NCI-H526 treated with DMSO at 0.1 percent for 48 hours (cell line): ENCODE results near the gene DCTN2.
"Not testable (repeated sequence)": the region's sequence is repeated elsewhere in the genome, so short reads cannot be mapped to it uniquely, and the experiment has no call there.

Experiments
- DNase-seq: peaks from one replicate; lab custom pipeline; 2025; lab: John Stamatoyannopoulos, UW

The DCTN2 gene

DNA sequence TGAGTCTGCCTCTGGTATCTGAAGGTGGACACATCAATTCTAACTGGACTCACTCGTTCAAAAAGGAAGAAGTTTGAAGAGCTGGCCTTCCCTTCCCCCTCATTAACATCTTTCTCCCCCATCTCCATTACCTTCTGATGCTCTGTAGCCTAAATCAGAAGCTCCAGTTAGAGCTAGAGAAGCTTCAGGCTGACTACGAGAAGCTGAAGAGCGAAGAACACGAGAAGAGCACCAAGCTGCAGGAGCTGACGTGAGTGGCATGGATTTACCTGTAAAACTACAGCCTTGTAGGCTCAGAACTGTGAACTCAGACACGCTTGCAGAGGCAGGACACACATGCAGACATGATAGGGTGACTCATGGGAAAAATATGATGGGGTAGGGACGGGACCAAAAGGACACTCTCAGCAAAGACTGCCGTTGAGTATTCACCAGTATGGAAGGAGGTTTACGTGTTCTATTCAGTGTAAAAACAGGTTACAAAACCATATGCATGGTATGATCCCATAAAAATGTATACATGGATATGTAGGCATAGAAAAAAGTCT lies 29.7 kb upstream of the DCTN2 start:
- DNase-seq, result no peak

- DNase-seq, result no peak
These were observed 29.0 kb upstream of the DCTN2 start for GRCh38 chr12:57575771-57576612.

- no peak for DNase-seq
These were observed 27.8 kb upstream of the DCTN2 start for GRCh38 chr12:57574795-57575194.

- DNase-seq, result no peak
These were observed 25.2 kb upstream of the DCTN2 start for GRCh38 chr12:57571926-57572762.

GRCh38 chr12:57570438-57570837 lies 23.4 kb upstream of the DCTN2 start:
- DNase-seq, result not testable (repeated sequence)

DNA sequence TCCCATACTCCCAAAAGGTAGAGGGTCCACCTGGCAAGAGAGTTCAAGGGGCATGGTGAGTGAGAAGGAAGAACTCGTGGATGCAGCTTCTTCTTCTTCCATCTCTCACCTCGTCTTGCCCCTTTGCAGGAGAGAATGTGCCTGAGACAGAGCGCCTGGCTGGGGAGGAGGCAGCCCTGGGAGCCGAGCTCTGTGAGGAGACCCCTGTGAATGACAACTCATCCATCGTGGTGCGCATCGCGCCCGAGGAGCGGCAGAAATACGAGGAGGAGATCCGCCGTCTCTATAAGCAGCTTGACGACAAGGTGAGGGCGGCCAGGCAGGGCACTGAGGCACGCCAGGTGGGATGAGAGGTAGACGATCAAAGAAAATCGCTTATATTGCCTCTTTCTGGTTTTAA lies 22.9 kb upstream of the DCTN2 start:
- no peak for DNase-seq

GRCh38 chr12:57568838-57569237 lies 21.8 kb upstream of the DCTN2 start:
- no peak for DNase-seq

- no peak for DNase-seq
These were observed 17.3 kb upstream of the DCTN2 start for GRCh38 chr12:57564178-57564740.

GRCh38 chr12:57563358-57563757 lies 16.4 kb upstream of the DCTN2 start:
- DNase-seq, result no peak

DNA sequence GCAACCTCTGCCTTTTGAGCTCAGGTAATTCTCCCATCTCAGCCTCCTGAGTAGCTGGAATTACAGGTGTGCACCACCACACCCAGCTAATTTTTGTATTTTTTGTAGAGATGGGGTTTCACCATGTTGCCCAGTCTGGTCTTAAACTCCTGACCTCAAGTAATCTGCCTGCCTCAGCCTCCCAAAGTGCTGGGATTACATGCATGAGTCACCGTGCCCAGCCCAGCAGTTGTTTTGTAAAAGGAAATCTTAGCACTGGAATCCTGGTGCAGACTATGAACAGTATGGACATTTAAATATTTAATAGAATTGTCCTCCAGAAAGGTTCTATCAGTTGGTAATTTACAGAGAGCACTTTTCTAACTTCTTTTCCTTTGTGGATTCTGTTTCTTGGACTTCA lies 14.1 kb upstream of the DCTN2 start:
- not testable (repeated sequence) for DNase-seq

- no peak for DNase-seq
These were observed 13.5 kb upstream of the DCTN2 start for GRCh38 chr12:57560516-57560915.

- DNase-seq, result no peak
These were observed 11.9 kb upstream of the DCTN2 start for GRCh38 chr12:57558864-57559263.

DNA sequence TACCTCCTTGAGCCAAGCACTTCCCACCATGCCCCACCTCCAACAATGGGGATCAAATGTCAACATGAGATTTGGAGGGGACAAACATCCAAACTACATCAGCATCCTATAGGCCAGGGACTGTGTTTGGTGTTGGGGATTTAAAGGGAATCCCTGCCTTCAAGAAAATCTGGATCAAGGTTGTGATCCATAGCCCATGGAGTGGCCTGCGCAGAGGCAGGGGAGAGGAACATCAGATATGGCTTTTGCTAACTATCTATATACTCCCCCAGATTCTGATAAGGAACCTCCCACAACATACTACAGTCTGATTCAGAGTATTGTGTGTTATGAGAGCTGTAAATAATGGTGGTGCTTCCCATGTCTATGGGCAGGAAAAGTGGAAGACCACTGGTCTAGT lies 7.9 kb upstream of the DCTN2 start:
- no peak for DNase-seq

DNA sequence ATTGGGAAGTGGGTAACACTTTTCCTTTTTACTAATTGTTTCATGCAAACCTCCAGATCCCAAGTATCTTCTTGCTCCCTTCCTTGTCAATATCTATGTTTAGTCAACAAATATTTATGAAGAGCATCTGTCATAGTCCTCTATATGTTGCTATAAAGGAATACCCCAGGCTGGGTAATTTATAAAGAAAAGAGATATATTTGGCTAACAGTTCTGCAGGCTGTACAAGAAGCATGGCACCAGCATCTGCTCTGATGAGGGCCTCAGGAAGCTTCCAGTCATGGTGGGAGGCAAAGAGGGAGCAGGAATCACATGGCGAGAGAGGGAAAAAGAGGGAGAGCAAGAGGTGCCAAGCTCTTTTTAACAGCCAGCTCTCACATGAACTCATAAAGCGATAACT lies 7.5 kb upstream of the DCTN2 start:
- no peak for DNase-seq

- peak; percentile 56 for DNase-seq
These were observed 6.6 kb upstream of the DCTN2 start for GRCh38 chr12:57553343-57554202.

DNA sequence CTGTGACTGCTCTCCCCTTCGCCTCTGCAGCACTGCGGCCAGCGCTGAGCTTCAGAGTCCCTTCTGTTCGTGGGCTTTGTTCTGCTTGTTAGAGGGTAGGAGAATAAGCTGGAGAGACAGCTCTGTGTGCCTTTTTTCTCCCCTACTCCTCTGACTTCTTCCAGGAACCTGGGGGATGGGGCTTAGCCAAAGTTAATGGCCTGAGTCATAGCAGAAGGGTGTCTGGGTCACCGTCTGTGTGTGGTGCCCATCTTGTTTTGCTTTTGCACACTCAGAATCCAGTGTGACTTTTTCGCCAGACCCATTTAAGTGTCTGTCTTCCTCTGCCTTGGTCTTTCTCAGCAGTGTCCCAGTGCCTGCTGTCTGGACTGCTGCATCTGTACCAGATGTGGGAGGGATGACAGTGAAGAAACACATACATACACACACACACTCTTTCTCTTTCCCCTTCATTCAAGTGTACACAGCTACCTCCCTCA lies 5.9 kb upstream of the DCTN2 start:
- DNase-seq, result peak; percentile 26

DNA sequence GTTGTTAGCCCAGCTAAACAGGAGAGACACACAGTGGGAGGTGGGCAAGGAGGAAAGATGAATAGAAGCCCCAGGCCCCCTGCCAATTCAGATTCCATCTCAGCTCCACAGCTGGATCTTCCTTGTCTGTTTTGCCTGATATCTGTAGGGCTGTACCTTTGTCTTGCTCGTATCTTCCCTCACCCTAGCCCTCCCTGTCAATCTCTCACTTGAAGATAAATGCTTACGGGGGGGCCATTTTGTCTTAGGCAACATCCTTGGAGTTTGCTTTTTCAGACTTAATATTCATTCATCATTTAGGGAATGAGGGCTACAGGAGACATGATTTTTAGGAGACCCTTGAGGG lies 5.3 kb upstream of the DCTN2 start:
- no peak for DNase-seq

GRCh38 chr12:57551637-57552305 lies 4.8 kb upstream of the DCTN2 start:
- no peak for DNase-seq

DNA sequence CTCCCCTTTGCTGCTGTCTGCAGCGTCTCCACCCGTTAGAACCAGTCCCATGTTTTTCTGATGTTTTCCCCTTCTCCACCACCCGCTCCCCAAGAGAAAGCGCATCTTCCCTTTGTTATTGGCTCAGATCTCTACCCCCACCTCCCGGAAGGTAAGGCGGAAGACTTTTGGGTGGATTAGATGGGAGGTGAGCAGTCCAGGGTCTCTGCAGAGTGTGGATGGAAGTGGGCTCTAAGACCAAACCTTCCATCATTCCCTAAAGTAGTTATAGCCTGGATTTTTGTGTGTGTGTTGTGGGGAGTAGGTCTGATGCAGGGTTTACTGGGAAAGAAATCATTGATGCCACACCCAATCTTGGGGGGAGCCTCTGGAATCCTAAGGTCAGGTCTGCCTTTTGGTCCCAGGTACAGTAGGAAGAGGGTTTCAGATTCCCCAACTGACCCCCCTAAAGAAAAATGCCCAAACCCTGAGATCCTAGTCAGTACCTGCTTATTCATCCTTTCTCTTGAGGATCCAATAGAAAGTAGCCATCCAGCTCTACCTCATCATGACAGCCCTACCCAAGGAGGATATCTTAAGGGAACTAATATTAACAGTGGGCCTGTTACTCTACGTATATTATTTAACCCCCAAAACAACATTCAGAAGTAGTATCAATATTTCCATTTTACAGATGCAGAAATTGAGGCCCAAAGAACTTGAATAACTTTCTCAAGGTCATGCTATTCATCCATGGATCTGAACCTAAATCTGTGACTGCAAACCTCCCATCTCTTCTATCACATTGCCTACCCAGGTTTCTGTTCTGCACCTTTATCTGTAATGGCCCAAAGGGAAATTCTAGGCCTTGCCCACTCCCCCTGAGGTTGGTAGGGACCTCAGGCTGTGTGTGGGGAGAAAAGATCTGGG lies 3.9 kb upstream of the DCTN2 start:
- no peak for DNase-seq
